Activated T-cell treated with anti-CD3 and anti-CD28 coated beads for 24 hours (primary cell): ENCODE results near the gene POP5.
A peak's percentile ranks its signal among the peaks of the same experiment; 100 is the strongest.
"Not testable (repeated sequence)": the region's sequence is repeated elsewhere in the genome, so short reads cannot be mapped to it uniquely, and the experiment has no call there.

ENCODE experiments used
- DNase-seq: peaks from one replicate; pipeline ENCODE4 v3.0.0-alpha.2; 2020; ENCODE audit warnings: low read depth

Gene POP5

GRCh38 chr12:120536064-120536791, 45.0 kb downstream of the POP5 start:
- no peak for DNase-seq

GRCh38 chr12:120534703-120535655, 46.2 kb downstream of the POP5 start:
- peak; percentile 26 for DNase-seq

DNA sequence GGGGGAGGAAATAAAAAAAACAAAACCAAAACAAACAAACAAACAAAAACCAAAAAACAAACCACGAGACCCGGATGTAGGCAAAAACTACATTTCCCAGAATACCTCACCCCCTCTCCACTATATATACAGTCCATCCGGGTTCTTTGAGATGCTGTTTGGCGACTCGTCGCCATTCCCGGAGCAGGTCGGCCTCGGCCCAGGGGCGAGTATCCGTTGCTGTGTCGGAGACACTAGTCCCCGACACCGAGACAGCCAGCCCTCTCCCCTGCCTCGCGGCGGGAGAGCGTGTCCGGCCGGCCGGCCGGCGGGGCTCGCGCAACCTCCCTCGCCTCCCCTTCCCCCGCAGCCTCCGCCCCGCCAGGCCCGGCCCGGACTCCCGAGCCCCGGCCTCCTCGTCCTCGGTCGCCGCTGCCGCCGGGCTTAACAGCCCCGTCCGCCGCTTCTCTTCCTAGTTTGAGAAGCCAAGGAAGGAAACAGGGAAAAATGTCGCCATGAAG, 46.9 kb downstream of the POP5 start, which contains the start of gene RNF10:
Gene RNF10 (plus strand): TSS at position 154 of the 500 bp plus-strand sequence. CDS start 456 bp downstream, outside the sequence.
- DNase-seq = peak; percentile 61

DNA sequence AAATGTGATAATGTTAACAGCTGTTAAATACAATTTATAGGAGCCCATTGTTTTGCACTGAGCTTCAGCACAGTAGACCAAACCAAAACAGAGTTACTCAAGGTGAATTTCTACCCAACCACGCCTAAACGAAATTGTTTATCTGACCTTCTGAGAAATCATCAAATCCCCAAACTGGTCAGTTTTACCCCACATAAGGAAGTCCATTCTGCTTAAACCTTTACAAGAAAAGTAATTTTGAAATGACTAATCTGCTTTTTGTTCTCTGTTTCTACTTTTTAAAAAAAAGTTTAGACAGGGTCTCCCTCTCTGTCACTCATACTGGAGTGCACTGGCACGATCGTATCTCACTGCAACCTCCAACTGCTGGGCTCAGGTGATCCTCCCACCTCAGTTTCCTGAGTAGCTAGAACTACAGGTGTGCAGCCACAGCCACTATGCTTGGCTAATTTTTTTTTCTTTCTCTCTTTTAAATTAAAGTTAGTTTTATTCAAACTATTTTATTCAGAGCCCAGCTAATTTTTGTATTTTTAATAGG, 48.4 kb downstream of the POP5 start:
- DNase-seq = no peak

GRCh38 chr12:120530418-120530761, 50.8 kb downstream of the POP5 start:
- not testable (repeated sequence) for DNase-seq

- no peak for DNase-seq
These were observed 51.4 kb downstream of the POP5 start for GRCh38 chr12:120529641-120530417.

DNA sequence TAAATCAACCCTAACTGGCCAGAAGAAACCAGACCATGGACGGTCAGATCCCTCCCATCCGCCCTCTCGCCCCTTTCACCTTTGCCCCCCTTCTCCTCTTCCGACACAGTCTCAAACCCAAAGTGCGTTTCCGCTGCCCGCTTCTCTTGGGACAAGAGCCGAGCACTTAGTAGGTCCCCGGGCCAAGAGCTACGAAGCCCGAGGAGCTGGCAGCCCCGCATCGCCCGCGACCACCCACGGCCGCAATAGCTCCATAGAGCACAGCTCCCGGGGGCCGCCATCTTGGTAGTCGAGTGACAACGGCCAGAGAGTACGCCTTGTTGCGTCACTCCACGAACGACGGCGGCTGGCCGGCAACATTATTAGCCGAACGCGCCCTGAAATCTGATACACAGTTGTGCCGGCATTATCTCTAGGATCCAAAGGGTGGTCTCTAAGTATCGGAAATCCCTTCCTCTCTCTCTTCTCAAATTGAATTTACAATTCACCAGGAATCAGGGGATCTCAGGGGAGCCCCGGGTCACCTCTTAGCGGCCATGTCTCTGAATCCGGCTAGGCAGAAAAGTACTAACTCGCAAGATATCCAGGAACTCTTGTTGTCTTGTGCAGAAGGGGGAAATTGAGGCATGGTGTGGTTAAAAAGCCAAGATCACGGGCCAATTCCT, 52.2 kb downstream of the POP5 start, which contains the start of gene COQ5:
Gene COQ5 (minus strand): TSS at position 298 of the 665 bp plus-strand sequence. CDS start 17 bp downstream, at position 281.
- peak; percentile 80 for DNase-seq
